ENCODE results near the gene CLCN1.

GRCh38 chr7:143279186-143280098 lies 36.5 kb upstream of the CLCN1 start:
- no peak for TF ChIP-seq POLR2A (IDR thresholded peaks at IDR 0.05)
- TF ChIP-seq CTCF (IDR thresholded peaks at IDR 0.05), result no peak
